ENCODE results near the gene AKAP13. TPM values are rescaled to one million over a fixed set of nuclear protein-coding genes. Genes with fewer than 3 reads are reported as not detected.

Gene AKAP13
- total RNA-seq, 4 donors from 2014 or later: 128 to 460 (median 243) TPM

DNA sequence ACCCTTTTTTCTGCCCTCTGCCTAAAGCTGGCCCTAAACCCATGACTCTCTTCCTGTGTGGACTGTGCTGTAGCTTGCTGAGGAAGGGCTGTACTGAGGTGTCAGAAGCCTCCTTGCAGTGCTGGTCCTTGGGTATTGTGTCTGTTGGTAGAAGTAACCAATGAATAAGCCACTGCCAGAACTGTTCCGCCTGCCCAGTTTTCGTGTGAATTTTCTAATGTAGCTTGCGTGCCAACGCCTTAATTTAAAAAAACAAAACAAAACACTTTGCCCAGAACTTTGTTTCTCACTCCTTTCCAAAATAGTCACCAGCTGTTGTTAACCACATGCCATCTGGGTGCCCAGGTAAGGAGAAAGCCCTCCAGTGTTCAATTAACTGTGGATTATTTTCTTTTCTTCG is 312.5 kb downstream of the AKAP13 start:
- intact Hi-C loops (cut with DNase I; ENCODE audit: low total_unique reads): no loop called here
- no peak for DNase-seq
- TF ChIP-seq, protein P1, sequence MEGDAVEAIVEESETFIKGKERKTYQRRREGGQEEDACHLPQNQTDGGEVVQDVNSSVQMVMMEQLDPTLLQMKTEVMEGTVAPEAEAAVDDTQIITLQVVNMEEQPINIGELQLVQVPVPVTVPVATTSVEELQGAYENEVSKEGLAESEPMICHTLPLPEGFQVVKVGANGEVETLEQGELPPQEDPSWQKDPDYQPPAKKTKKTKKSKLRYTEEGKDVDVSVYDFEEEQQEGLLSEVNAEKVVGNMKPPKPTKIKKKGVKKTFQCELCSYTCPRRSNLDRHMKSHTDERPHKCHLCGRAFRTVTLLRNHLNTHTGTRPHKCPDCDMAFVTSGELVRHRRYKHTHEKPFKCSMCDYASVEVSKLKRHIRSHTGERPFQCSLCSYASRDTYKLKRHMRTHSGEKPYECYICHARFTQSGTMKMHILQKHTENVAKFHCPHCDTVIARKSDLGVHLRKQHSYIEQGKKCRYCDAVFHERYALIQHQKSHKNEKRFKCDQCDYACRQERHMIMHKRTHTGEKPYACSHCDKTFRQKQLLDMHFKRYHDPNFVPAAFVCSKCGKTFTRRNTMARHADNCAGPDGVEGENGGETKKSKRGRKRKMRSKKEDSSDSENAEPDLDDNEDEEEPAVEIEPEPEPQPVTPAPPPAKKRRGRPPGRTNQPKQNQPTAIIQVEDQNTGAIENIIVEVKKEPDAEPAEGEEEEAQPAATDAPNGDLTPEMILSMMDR (IDR thresholded peaks at IDR 0.05): no peak
- no peak for TF ChIP-seq POLR2A (IDR thresholded peaks at IDR 0.05)
- Histone ChIP-seq H3K36me3 (no peaks in the 10 kb centered on the region), H3K4me3 (no peak overlapping the region), H3K9me3 (no peaks in the 10 kb centered on the region), H3K27ac (peak overlapping the region; percentile 27 to 98), H3K4me1 (peaks cover 5 to 12% of the 10 kb centered on the region in 2 donors), H3K27me3 (no peaks in the 10 kb centered on the region)

DNA sequence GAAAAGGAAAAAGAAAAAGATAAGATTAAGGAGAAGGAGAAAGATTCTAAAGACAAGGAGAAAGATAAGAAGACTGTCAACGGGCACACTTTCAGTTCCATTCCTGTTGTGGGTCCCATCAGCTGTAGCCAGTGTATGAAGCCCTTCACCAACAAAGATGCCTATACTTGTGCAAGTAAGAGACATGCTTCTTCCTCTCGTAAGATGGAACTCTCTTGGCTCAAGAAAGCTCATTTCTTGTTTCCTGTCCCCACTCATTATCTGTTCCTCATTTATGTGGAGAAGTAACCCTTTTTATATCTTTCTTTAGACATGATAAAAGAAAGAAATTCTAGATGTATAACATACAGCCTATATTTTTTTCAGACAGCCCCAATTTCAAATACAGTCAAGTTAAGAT is 312.9 kb downstream of the AKAP13 start:
- H3K36me3 ChIP-seq: no peaks in the 10 kb centered on the region
- H3K27me3 ChIP-seq: no peaks in the 10 kb centered on the region
- no peak overlapping the region for H3K4me3 ChIP-seq
- no peak for DNase-seq
- H3K9me3 ChIP-seq: no peaks in the 10 kb centered on the region
- no peak for TF ChIP-seq POLR2A (IDR thresholded peaks at IDR 0.05)
- TF ChIP-seq, protein P1 (IDR thresholded peaks at IDR 0.05): no peak
- intact Hi-C loops (cut with DNase I; ENCODE audit: low total_unique reads): no loop called here
- H3K27ac ChIP-seq: peak overlapping the region; percentile 27 to 98
- H3K4me1 ChIP-seq: peaks cover 5 to 11% of the 10 kb centered on the region in 2 donors

DNA sequence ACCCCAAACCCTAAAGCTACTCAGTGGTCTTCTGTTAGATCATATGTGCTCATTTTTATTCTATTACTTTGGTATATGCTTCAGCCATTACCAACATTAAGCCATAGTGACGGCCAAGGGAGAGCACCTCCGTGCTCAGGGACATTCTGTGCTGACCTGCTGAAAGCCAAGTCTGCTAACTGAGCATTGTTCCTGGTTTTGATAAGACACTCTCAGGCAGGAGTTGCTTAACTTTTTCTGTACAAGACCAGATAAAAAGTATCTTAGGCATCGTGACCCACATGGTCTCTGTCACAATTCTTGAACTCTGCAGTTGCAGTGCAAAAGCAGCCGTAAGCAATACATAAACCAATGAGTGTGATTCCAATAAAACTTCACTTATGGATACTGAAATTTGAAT is 313.7 kb downstream of the AKAP13 start:
- intact Hi-C loops (cut with DNase I; ENCODE audit: low total_unique reads): no loop called here
- Histone ChIP-seq H3K9me3 (no peaks in the 10 kb centered on the region), H3K36me3 (no peaks in the 10 kb centered on the region), H3K27me3 (no peaks in the 10 kb centered on the region), H3K27ac (peak overlapping the region; percentile 32 to 98), H3K4me3 (no peak overlapping the region), H3K4me1 (peaks cover 3 to 9% of the 10 kb centered on the region in 2 donors)
- no peak for TF ChIP-seq POLR2A (IDR thresholded peaks at IDR 0.05)
- TF ChIP-seq, protein P1 (IDR thresholded peaks at IDR 0.05): no peak
- DNase-seq: no peak

DNA sequence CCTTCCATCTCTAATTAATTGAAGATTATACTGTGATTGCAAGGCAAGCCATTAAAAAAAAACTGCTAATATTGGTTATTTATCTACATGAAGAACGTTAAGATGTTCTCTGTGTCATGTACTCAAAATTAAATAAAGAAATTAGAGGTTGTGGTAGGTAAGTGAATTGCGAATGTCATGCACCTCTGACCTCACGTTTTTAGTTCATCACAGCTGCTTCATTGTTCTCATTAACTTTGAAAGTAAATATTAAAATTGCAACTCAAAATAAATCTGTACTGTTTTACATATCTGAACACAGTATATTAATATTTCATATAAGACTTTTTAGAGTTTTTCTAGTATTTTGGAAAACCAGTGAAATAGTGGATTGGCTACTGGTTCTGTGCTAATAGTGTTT is 320.4 kb downstream of the AKAP13 start:
- intact Hi-C loops (cut with DNase I; ENCODE audit: low total_unique reads): no loop called here
- H3K27me3 ChIP-seq: no peaks in the 10 kb centered on the region
- DNase-seq: no peak
- no peaks in the 10 kb centered on the region for H3K36me3 ChIP-seq
- no peak overlapping the region for H3K4me3 ChIP-seq
- peaks cover 0 to 25% of the 10 kb centered on the region in 2 donors for H3K4me1 ChIP-seq
- H3K27ac ChIP-seq: peak overlapping the region; percentile 88 to 98
- no peaks in the 10 kb centered on the region for H3K9me3 ChIP-seq
- TF ChIP-seq POLR2A (IDR thresholded peaks at IDR 0.05): no peak
- TF ChIP-seq, protein P1 (IDR thresholded peaks at IDR 0.05): no peak

DNA sequence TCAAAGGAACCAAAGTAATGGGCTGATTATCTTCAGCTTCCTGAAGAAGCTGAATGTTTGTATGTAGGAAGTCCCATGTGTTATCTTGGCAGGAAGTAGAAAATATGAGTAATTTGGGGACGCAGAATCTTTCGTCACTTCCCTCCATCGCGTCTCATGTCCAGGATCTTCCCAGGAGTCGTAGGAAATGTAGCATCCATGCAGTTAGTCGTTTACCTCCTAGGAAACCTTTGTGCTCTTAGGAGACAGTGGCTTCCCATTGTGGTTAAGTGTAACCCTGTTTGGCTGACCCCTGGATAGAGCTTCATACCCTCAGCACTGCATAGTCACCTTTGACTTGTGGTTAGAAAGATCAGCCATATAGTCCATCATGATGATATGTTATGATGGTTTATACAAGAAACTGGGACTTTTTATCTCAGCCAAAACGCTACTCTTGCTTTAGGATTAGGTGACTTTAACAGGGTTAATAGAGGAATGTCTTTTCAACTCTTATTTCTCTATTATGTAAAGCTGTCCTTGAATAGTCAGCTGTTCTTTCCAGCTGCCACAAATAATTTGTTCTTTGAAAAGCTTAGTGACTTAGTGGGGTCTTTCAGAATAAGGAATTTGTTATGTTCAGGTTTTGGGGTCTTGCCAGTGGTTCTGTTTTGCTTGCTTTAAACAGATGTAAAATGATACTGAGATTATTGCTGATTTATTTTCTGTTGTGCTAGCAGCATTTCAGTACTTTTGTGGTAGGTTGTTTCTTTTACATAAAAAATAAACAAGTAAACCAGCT is 322.1 kb downstream of the AKAP13 start:
- peaks cover 11 to 36% of the 10 kb centered on the region in 2 donors for H3K4me1 ChIP-seq
- H3K27me3 ChIP-seq: no peaks in the 10 kb centered on the region
- intact Hi-C loops (cut with DNase I; ENCODE audit: low total_unique reads): no loop called here
- no peak overlapping the region for H3K4me3 ChIP-seq
- H3K27ac ChIP-seq: peak overlapping the region; percentile 88 to 98
- TF ChIP-seq POLR2A (IDR thresholded peaks at IDR 0.05): peak in 1 of 2 donors; percentile 8
- TF ChIP-seq, protein P1 (IDR thresholded peaks at IDR 0.05): no peak
- no peak for DNase-seq
- no peaks in the 10 kb centered on the region for H3K36me3 ChIP-seq
- H3K9me3 ChIP-seq: no peaks in the 10 kb centered on the region

Data from uterus (tissue), 4 donors.